ENCODE data around the gene CDX4. TPM values are rescaled to one million over a fixed set of nuclear protein-coding genes. Genes with fewer than 3 reads are reported as not detected.
"Not testable (repeated sequence)": the region's sequence is repeated elsewhere in the genome, so short reads cannot be mapped to it uniquely, and the experiment has no call there.

CDX4 gene
- total RNA-seq, 2 experiments from 2014 or later: not detected

DNA sequence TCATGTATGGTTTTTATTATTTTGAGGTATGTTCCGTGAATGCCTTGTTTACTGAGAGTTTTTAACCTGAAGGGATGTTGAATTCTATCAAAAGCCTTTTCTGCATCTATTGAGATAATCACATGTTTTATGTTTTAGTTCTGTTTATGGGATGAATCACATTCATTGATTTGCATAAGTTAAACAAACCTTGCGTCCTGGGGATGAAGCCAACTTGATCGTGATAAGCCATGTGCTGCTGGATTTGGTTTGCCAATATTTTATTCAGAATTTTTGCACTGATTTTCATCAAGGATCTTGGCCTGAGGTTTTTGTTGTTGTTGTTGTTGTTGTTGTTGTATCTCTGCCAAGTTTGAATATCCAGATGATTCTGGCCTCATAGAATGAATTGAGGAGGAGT lies 43.8 kb downstream of the CDX4 start:
- Histone ChIP-seq H3K9me3 (ENCODE audit: control insufficient read depth in 1 of 2, insufficient read depth in 1 of 2, low read length in 2 of 2) (no peaks in the 10 kb centered on the region), H3K27ac (ENCODE audit: low read depth in 1 of 2, low read length in 2 of 2) (no peak overlapping the region), H3K4me3 (ENCODE audit: low read length) (no peak overlapping the region), H3K36me3 (ENCODE audit: insufficient read depth, low read length) (no peaks in the 10 kb centered on the region), H3K4me1 (ENCODE audit: insufficient read depth, low read length) (no peaks in the 10 kb centered on the region), H3K27me3 (ENCODE audit: control insufficient read depth in 1 of 2, insufficient read depth in 2 of 2, low read length in 2 of 2) (no peaks in the 10 kb centered on the region)
- no peak overlapping the region for H3K27ac Mint-ChIP-seq
- TF ChIP-seq CTCF (IDR thresholded peaks at IDR 0.05): no peak
- H3K36me3 Mint-ChIP-seq (ENCODE audit: low read depth): no peaks in the 10 kb centered on the region
- POLR2A ChIA-PET: no interaction called here
- H3K9me3 Mint-ChIP-seq: no peaks in the 10 kb centered on the region
- no peak overlapping the region for H3K4me3 Mint-ChIP-seq
- no peak for ATAC-seq (ENCODE audit: poor library complexity)
- intact Hi-C loops (cut with DNase I, micrococcal nuclease): loop anchor here in 1 of 2 experiments (1.0 kb wide), 1 partner anchor 9 kb away; no protein-coding TSS in a partner anchor
- H3K27me3 Mint-ChIP-seq: no peaks in the 10 kb centered on the region
- H3K4me1 Mint-ChIP-seq (ENCODE audit: low read depth): no peaks in the 10 kb centered on the region
- no peak for DNase-seq
- CTCF ChIA-PET: no interaction called here

- H3K27me3 Mint-ChIP-seq; H3K27me3 ChIP-seq (ENCODE audit: control insufficient read depth in 1 of 2, insufficient read depth in 2 of 2, low read length in 2 of 2); H3K9me3 ChIP-seq (ENCODE audit: control insufficient read depth in 1 of 2, insufficient read depth in 1 of 2, low read length in 2 of 2); H3K36me3 Mint-ChIP-seq (ENCODE audit: low read depth); H3K27ac Mint-ChIP-seq; H3K4me1 ChIP-seq (ENCODE audit: insufficient read depth, low read length); H3K4me3 Mint-ChIP-seq; POLR2A ChIA-PET; H3K4me1 Mint-ChIP-seq (ENCODE audit: low read depth); intact Hi-C loops (cut with DNase I, micrococcal nuclease); CTCF ChIA-PET; H3K9me3 Mint-ChIP-seq; H3K4me3 ChIP-seq (ENCODE audit: low read length); H3K36me3 ChIP-seq (ENCODE audit: insufficient read depth, low read length); ATAC-seq (ENCODE audit: poor library complexity); DNase-seq; H3K27ac ChIP-seq (ENCODE audit: low read depth in 1 of 2, low read length in 2 of 2): not testable (repeated sequence)
These were observed 45.3 kb downstream of the CDX4 start for GRCh38 chrX:73492178-73492577.

Other genes starting within 250 kb of the CDX4 start
- 1 to 10 TPM; 4.2 to 4.8 TPM for gene NAP1L2, start 232.2 kb upstream of the CDX4 start, total RNA-seq
- gene CHIC1, start 116.1 kb downstream of the CDX4 start, total RNA-seq: 1 to 10 TPM; 7.0 to 7.2 TPM

Data from CD4-positive, alpha-beta T cell (primary cell).